NCI-H1048 (cell line): ENCODE measurements around the gene CARMIL1.
"Not testable (repeated sequence)": the region's sequence is repeated elsewhere in the genome, so short reads cannot be mapped to it uniquely, and the experiment has no call there.

Source experiments
- DNase-seq: peaks from one replicate; lab custom pipeline; 2025; lab: John Stamatoyannopoulos, UW

Gene CARMIL1

DNA sequence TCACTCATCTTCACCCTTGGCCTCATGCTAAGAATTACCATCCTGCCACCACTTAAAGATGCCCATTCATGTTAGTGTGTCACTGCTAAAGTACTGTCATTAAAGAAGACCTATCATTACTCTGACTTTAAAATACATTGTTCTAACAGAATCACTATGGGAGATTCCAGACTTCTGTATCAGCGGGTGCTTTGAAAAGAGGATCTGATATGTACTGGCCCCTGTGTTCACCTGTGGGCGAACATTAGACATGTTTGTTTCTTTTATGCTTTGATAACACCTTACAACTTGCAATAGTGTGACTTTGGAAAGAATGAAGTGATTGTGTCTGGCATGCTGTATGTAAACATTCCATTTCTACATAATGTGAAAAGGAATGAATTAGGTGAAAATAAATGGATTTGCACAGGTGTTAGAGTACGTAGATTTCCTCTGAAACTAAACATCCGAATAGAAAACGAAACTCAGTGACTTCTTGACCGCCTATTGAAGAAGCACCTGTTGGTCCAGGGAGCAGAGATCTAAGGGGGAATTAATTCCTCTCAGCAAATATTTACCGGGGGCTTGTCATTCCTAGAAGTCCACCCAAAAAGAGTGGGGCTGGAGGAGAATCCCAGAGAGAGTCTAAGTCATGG is 132.3 kb downstream of the CARMIL1 start:
- DNase-seq, result no peak

DNA sequence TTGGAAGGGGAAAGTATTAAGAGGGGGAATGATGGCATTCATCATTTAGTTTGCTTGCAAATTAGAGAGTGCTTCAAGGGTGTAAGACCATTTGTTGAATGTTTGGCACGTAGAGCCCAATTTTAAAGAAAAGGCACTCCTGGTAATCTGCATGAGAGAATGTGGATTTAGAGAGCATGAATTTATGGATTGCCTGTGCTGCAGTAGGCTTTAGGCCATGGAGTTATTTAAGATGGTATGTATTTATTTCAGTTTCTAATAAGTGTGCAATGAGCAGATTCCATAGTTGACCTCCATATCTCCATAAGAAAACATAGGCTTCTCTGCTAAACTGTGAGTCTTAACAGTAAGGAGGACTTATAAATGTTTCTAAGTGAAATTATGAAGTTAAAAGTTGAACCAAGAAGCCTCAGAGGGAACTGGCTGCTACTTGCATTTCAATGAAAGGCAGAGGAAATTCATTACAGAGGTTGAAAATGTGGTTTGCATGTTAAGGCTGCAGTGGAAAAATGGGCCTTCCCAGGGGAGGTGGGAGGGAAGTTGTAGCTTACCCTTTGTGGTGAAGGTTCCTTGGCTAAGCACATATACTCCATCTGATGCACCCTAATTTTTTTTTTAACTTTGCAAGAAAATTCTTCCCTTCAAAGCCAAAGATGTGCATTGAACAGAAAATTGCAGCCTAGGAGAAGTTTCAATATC is 134.2 kb downstream of the CARMIL1 start:
- no peak for DNase-seq

DNA sequence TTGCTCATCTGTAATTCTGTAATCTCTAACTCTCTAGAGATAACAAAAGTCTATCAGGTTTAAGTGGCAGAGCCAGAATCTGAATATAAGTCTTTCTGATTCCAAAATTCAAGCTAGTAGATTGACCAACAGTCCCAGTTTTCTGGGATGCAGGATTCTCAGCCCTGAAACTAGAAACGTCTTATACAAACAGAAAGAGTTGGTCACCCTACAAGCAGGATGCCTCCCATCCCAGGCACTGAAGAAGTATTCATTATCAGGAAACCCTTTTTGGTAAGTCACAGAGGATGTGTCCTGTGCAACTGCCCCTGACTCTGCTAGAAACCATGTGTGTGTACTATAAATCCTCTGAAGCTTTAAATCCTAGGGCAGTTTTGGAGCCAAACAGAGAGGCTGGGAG is 135.0 kb downstream of the CARMIL1 start:
- DNase-seq, result no peak

DNA sequence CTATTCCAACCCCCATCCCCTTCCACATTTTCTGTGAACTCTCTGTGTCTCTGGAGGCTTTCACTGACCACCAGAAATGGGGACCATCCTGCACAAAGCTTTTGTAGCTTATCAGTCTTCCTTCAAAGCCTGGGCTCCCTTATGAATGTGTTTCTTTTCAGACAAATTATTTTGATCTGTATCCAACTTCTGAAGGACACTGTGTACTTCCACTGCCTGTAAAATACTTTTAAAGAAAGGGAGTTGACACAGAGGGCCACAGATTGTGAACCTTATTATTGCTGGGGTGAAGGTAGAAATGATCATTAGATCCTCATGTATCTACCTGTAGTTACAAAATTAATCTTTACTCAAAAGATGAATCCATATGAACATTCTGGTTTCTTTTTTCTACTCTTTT is 135.6 kb downstream of the CARMIL1 start:
- DNase-seq, result no peak

DNA sequence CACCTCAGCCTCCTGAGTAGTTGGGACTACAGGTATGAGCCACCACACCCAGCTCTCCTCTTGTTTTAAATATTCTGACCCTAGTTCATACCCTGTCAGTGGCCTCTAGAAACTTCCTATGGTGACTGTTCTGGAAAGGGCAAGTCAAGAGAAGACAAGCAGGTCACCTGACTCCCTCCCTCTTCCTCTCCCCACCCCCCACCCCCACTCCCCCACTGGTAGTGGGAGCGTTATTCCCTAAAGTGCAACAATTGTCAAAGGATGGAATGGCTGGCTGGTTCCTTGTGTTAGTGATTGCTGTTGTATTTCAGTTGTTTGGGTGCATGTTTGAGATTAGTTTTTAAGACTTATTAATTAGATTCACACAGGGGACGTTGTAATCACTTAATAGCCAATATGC is 136.1 kb downstream of the CARMIL1 start:
- no peak for DNase-seq

DNA sequence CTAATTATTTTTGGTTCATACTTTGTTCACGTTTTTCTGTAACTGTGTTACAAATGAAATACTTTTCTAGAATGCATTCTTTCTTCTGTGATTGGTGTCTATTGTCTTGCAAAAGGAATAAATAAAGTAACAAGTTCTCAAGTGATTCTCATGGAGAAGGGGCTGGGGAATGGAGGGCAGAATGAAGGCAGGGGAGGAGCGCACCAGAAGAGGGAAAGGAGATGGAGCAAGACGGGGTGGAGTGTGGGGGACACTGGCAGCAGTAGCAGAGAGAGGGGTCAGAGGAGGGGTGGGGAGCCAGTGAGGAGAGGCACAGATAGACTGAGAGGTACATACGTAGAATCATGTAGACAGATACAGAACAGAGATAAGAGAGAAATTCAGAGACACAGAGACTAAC is 136.5 kb downstream of the CARMIL1 start:
- no peak for DNase-seq

DNA sequence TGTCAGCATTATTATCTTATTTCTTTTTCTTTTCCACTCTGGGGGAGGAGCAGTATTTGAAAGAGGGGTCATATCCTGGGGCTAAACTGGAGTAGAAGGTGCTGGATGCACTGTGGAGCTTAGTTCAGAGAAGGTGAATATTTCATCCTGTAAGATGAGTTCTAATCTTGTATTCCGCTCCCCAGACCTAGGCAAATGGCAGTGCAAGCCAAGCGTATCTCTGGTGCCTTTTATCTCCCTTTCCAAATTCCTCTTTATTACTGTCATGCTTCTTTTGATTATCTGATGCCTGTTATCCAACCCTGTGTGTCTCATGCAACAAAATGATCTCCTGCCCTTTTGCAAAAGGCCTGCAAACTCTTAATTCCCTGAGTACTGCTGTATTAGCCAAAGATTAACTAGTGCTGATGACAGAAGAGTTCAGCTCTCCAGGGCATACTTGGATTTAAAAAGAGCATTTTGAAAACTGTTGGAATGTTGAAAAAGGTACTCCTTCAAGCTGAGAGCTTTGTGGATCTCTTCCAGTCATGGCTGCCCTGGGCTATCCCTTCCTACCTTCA is 138.0 kb downstream of the CARMIL1 start:
- DNase-seq, result no peak

DNA sequence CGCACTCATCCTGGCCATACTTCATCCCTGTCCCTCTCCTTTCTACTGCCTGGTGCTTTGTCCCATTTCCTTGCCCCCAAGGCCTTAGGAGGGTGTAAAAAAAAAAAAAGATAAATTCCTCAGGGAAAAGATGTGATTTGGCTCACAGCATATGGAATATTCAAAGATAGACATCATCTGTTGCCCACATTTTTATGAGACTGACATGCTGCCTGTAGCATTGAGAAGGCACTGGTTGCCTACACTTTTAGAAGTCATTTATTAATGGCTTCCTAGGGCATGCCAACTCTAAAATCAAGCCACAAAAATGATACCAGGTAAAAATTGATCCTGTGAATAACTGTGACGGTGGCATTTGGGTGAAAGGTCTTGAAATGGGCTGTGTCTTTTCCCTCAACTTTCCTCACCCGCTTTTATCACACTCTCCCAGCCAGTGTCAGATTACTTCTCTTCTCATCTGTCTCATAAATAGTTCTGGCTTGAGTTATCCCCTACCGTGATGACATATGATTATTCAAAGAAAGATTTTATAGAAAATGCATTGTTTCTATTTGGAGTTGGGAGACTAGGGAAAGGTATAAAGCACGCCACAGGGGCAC is 139.4 kb downstream of the CARMIL1 start:
- no peak for DNase-seq

DNA sequence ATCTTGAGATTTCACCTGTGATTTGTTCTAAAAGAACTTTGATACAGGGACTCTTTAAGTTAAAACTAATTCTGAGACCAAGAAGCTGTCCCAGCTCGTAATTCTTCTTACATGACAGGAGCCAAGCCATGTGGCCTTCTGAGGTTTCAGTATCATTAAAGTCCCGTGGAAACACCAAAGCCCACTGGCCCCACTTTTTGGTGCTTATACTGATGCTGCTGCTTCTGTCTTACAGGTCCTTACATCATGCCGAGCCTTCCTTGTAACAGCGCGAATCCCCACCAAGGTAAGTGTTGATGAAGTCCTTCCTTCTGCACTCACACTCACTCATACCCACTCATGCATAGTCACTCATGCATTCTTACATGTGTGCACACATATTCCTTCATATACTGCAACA is 140.7 kb downstream of the CARMIL1 start:
- DNase-seq, result no peak

DNA sequence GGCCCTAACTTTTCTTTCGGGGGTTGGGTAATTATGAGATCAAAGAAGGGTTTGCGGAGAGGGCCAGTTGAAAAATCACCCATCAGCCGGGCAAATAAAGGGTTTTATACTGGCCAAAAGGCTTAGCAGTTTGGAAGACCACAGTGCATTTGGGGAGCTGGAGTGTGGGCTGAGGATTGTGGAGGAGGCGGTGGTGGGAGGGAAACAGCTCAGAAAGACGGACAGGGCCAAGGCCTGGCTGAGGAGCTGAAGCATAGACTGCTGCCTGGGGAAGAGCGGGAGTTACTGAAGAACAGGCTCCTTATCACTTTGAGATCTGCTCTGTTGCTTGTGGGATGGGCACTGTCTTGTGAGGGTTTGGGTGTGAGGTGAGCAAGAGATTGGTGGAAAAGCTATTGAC is 144.2 kb downstream of the CARMIL1 start:
- DNase-seq, result no peak

DNA sequence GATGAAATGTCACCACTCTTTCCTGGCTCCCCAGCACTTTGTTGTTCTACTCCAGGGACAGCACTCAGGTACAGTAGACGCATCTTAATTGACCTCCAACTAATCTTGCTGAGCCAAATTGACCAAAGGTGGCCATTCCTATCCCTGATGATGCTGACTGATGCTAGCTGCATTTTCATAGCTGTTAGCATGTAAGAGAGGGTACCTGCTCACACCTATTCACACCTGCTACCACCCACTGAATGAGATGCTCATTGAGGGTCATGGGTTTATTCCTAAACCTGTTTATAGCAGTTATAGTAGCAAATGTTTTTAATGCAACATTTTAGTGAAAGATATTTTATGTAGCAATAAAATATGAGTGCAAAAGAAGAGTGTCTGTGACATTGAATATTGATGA is 145.1 kb downstream of the CARMIL1 start:
- no peak for DNase-seq

DNA sequence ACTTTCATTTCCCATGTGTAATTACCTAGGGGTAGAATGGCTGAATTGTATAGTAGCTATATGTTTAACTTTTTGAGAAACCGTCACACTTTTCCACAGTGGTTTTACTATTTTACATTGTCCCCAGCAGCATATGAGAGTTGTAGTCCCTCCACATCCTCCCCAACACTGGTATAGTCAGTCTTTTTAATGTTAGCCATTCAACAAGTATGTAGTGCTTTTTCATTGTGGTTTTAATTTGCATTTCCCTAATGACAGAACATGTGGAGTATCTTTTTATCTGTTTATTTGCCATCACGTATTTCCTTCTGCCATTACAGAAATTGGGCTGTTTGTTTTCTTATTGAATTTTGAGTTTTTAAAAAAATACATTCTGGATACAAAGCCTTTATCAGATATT is 148.4 kb downstream of the CARMIL1 start:
- no peak for DNase-seq

DNA sequence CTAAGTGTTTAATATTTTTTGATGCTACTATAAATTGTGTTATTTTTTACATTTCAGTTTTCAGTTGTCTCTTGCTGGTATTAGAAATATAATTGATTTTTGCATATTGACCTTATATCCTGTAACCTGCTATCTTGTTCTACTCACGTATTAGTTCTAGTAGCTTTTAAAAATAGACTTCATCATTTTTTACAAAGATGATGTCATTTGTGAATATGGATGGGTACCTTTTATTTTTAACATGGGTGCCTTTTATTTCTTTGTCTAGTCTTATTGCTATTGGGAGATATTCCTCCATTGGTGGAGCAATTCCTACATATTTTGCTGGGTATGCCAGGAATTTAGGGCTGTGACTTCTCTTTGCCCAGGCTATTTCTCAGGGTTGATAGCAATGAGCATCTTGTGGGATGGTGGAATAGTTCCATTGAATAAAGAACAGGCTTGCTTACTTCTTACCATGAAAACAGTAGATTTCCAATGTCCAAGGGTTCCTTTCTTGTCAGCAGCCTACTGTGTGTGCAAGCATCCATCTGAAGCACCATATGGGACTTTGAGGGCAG is 149.7 kb downstream of the CARMIL1 start:
- no peak for DNase-seq

DNA sequence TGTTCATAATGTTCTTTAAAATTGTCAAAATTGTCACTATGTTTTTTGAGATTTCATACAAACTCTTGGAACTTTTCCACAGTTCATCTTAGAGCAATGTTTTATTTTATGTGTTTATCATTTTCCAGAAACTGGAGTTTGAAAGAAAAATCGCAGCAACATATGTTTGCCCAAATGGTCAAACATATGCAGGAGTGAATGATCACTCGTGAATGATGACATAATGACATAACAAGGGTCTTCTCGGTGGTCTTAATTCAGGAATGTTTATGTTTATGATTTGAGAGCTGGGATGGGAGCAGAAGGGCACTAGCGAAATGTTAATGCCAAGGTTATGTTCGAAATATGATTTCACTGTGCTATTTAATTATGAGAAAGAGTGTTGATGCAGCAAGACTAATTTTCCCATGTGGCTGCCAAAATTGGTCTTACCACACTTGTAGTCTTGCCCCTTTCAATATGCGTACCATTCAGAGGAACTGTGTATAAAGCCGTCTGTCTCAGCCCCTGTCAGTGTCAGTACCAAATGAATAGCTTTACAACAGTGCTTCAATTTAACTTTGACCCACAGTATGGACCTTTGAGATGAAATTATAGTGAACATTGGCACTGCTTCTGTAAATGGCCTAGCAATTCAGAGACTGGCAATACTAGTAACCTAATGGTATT is 152.3 kb downstream of the CARMIL1 start:
- no peak for DNase-seq

DNA sequence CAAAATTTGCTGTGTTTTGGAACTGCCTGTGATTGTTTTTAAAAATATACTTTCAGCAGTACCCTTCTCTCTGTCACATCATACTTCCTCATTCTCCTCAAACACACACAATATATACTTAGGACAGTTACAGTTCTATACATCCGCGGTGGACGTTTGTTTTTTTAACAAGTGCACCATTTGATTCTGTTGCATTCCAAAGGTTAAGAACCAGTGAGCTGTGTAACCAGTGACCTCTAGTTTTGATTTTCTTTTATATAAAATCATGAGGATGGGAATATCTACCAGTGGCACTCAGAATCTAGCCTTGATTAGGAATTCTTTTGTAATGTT is 152.8 kb downstream of the CARMIL1 start:
- DNase-seq, result no peak

DNA sequence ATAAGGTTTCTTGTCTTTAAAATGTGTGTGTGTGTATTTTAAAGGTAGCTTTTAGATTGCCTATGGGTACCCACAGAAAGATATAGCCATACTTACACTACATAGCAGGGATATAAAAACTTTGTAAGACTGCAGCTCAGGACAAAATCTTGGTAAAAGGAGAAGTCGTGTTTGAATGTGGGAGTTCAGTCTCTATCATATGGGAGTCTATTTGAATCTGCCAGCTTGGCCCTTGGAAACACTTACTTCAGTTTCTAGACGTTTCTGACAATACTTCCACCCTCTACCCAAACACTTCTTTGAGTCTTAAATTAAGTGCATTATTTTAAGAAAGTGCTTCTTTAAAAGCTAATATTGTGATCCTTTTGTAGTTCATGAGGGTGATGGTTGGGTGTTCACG is 155.7 kb downstream of the CARMIL1 start:
- DNase-seq, result no peak

DNA sequence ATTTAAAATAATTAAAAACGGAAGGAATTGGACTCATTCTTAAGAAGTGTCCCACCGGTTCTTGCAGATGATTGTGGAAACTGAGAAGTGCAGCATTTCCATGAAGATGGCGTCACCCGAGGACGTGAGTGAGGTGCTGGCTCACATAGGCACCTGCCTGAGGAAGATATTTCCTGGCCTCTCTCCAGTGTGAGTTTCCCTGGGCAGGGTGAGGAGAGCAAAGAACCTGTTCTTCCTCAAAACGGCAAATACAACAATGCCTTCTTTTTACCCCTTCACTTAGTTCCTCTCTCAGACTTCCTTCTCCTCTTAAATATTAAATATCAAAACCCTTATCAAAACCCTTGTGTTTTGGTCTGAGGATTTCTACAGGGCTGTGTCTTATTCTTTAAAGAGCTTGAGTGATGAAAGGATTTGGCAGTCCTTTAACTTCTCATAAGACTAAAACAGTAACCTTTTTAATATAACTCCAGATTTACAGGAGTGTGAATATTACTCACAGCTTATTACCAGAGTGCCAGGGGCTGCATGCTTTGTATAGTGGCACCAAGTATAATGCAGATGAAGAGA is 156.3 kb downstream of the CARMIL1 start:
- no peak for DNase-seq

DNA sequence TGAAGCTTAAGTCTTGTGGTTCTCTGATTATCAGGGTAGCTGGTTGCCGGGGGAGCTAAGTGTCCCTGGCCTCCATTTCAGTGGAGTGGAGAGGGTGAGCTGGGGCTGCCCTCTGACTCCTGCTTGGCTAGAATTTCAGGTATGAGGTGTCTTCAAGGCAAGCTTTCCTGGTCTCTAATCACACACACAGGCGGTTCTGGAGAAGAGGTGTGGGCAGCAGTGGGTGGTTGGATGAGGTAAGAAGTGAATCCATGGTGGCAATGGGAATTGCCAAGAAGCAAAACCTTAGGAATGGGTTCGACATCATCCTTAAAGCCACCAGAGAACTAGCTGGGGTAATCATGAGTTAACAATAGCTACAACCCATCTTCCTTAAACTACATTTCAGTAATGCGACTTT is 157.6 kb downstream of the CARMIL1 start:
- DNase-seq, result no peak

DNA sequence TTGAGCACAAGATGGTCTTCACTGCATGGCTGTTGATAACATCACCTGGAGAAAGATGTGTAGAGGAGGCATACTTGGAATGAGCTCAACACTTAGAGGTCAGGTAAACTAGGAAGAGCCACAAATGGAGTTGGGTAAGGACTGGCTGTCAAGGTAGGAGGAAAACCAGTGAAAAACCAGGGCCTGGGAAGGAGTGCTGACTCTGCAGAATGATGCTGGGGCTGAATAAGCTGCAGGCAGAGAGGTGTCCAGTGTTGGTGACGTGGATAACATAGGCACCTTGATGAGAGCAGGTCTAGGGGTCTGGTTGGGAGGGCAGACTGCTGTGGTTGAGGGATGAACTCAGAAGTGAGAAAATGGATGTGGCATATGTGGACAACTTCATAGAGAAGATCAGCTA is 160.2 kb downstream of the CARMIL1 start:
- DNase-seq, result no peak

DNA sequence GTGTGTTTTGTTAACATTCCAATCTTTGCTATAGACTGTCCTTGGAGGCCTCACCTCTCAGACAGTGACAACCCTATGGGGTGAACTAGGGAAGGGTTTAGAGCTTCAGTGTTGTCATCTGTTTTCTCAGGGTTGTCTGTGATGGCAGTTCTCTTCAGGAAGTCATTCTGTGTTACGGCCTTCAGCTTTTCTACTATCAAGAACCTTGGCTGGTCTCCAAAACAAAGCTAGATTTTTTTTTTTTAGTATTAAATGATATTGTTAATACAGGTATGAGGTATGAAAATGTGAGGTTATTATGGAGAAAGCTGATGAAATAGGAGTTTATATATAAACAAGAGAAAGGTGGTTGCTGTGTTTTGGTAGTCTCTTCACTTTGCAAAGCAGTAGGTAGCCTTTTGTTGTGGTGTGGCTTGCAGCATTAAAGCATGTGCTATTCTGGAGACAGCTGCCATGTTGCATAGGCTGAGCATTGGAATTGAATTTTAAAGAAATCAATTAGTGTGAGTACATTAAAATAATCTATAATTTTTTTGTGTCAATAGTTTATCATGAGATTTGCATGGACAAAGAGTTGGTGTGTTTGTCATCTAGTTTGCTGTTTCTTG is 162.6 kb downstream of the CARMIL1 start:
- DNase-seq, result no peak

DNA sequence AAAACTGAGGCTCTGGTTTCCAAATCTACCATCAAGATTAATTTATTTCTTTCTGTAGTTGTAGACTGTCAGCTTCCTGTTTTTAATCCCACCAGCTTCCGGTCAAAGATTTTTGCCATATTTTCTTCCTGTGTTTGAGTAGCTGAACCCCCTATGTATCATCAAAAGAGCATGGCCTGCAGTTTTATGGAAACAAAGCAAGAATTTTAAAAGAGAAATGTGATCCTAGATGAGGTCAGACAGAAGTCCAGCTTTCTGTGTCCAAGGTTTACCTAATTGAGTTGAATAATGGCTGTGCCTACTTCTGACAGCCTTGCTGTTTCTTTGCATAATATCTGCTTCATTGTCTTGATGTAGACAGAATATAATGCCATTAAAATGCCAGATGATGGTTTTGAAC is 163.7 kb downstream of the CARMIL1 start:
- no peak for DNase-seq

DNA sequence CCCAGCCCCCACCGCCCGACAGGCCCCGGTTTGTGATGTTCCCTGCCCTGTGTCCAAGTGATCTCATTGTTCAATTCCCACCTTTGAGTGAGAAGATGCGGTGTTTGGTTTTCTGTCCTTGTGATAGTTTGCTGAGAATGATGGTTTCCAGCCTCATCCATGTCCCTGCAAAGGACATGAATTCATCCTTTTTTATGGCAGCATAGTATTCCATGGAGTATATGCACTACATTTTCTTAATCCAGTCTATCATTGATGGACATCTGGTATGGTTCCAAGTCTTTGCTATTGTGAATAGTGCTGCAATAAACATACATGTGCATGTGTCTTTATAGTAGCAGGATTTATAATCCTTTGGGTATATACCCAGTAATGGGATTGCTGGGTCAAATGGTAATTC is 165.3 kb downstream of the CARMIL1 start:
- DNase-seq, result not testable (repeated sequence)
